ENCODE data around the gene CSF2RB.

CSF2RB gene

DNA sequence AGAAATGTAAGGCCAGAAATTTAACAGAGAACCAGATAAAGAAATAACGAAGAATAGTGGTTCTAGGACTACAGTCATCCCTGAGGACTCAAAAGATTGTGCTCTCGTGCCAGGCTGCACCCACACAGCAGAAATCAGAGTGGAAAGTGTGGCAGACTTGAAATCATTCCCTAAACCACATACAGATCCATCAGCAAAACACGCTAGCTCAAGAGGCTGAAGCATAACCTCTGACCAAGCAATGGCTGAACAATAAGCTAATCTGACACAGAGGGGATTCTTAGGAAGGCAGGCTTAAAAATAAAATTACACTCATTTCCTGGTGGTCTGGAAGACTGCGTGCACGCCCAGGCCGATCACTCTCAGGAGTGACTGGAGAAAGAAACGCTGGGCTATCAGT is 33.7 kb upstream of the CSF2RB start:
- Histone ChIP-seq H3K27me3 (ENCODE audit: insufficient read depth, poor library complexity, severe bottlenecking) (no peaks in the 10 kb centered on the region), H3K27ac (ENCODE audit: poor library complexity, severe bottlenecking) (no peak overlapping the region), H3K4me1 (ENCODE audit: insufficient read depth, poor library complexity, severe bottlenecking) (no peaks in the 10 kb centered on the region), H3K9me3 (ENCODE audit: severe bottlenecking) (peaks cover 5% of the 10 kb centered on the region), H3K36me3 (ENCODE audit: low read depth) (no peaks in the 10 kb centered on the region), H3K4me3 (ENCODE audit: severe bottlenecking) (no peak overlapping the region)
- ATAC-seq (ENCODE audit: low read depth) (no peak), DNase-seq (ENCODE audit: low spot score) (no peak)
- TF ChIP-seq, protein P1, sequence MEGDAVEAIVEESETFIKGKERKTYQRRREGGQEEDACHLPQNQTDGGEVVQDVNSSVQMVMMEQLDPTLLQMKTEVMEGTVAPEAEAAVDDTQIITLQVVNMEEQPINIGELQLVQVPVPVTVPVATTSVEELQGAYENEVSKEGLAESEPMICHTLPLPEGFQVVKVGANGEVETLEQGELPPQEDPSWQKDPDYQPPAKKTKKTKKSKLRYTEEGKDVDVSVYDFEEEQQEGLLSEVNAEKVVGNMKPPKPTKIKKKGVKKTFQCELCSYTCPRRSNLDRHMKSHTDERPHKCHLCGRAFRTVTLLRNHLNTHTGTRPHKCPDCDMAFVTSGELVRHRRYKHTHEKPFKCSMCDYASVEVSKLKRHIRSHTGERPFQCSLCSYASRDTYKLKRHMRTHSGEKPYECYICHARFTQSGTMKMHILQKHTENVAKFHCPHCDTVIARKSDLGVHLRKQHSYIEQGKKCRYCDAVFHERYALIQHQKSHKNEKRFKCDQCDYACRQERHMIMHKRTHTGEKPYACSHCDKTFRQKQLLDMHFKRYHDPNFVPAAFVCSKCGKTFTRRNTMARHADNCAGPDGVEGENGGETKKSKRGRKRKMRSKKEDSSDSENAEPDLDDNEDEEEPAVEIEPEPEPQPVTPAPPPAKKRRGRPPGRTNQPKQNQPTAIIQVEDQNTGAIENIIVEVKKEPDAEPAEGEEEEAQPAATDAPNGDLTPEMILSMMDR (IDR thresholded peaks at IDR 0.05; ENCODE audit: poor library complexity, severe bottlenecking), result no peak

DNA sequence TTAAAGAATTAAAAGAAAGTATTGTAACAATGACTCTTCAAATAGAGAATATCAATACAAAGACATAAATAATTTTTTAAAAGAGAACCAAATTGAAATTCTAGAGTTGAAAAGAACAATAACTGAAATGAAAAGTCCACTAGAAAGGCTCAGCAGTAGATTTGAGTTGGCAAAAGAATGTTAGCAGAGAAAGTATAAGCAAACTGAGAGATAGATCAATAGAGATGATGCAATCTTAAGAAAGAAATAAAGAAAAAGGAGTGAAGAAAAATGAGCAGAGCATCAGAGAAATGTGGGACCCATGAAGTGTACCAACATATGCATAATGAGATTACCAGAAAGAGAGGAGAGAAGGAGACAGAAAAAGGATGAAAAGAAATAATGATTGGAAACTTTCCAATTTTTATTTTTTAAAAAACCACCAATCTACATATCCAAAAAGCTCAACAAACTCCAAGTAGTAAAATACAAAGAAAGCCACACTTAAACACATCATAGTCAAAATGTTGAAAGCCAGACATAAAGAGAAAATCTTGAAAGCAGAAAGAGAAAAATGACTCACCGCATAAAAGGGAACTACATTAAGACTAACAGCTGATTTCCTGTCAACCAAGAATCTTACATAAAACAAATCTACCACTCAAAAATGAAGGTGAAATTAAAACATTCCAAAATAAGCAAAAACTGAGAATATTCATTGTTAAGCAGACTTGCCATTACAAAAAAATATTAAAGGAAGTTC is 31.8 kb upstream of the CSF2RB start:
- Histone ChIP-seq H3K36me3 (ENCODE audit: low read depth) (no peaks in the 10 kb centered on the region), H3K4me1 (ENCODE audit: insufficient read depth, poor library complexity, severe bottlenecking) (no peaks in the 10 kb centered on the region), H3K4me3 (ENCODE audit: severe bottlenecking) (no peak overlapping the region), H3K27ac (ENCODE audit: poor library complexity, severe bottlenecking) (no peak overlapping the region), H3K27me3 (ENCODE audit: insufficient read depth, poor library complexity, severe bottlenecking) (no peaks in the 10 kb centered on the region), H3K9me3 (ENCODE audit: severe bottlenecking) (peaks cover 5% of the 10 kb centered on the region)
- DNase-seq (ENCODE audit: low spot score), result no peak
- no peak for ATAC-seq (ENCODE audit: low read depth)
- TF ChIP-seq, protein P1 (IDR thresholded peaks at IDR 0.05; ENCODE audit: poor library complexity, severe bottlenecking), result no peak

DNA sequence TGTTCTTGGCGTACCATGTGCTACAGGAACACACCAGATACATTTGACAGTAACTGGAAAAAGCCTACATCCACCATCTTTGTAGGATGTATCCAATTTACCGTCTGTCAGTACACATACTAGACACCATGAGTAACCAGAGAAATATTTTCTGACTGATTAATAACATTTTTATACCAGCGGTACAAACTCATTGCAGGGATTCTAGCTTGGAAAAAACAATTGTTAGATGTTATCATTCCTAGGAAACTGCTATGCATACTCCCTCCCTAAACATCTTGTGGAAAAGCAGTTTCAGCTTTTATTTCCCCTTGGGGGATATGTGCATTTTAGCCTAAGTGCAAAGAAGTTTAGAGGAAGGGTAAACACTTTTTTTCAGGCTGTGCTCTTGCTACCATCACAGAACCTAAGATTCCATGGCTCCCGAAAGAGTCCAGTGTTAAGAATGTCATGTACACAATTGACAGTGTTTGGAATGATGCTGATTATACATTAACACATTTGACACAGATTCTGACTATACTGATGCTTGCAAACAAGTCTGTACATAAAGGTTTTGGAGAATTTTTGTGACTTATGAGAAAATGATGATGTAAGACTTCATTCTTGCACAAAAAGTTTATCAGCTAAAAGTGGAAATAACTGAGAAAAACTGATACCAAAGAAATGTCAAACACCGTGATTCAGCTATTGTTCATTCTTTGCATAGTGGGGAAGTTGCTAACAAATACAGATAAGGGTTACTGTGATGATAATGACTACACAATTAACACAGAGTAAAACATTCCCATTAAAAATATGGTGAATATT is 28.9 kb upstream of the CSF2RB start:
- Histone ChIP-seq H3K4me3 (ENCODE audit: severe bottlenecking) (no peak overlapping the region), H3K27me3 (ENCODE audit: insufficient read depth, poor library complexity, severe bottlenecking) (no peaks in the 10 kb centered on the region), H3K27ac (ENCODE audit: poor library complexity, severe bottlenecking) (no peak overlapping the region), H3K4me1 (ENCODE audit: insufficient read depth, poor library complexity, severe bottlenecking) (no peaks in the 10 kb centered on the region), H3K36me3 (ENCODE audit: low read depth) (no peaks in the 10 kb centered on the region), H3K9me3 (ENCODE audit: severe bottlenecking) (peaks cover 5% of the 10 kb centered on the region)
- TF ChIP-seq, protein P1 (IDR thresholded peaks at IDR 0.05; ENCODE audit: poor library complexity, severe bottlenecking), result no peak
- DNase-seq (ENCODE audit: low spot score), result no peak
- ATAC-seq (ENCODE audit: low read depth), result no peak

DNA sequence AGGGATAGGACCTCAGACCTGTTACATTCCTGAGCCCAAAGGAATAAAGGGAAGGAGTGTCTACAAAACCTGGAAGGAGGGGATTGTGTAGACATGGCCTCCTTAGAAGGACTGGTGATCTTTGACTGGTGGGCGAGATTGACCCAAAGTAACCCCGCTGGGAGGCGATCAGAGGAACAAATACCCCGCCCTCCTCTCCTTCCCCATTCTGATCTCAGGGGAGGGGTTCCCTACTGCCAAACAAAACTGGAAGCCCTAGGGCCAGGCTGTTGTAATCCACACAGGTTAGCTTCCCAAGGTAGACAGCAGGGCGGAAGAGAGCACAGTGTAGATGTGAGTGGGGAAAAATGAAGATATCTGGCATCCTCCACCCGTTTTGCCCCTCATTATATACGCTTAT is 28.0 kb upstream of the CSF2RB start:
- no peak for DNase-seq (ENCODE audit: low spot score)
- Histone ChIP-seq H3K27me3 (ENCODE audit: insufficient read depth, poor library complexity, severe bottlenecking) (no peaks in the 10 kb centered on the region), H3K4me3 (ENCODE audit: severe bottlenecking) (no peak overlapping the region), H3K9me3 (ENCODE audit: severe bottlenecking) (peaks cover 5% of the 10 kb centered on the region), H3K27ac (ENCODE audit: poor library complexity, severe bottlenecking) (no peak overlapping the region), H3K36me3 (ENCODE audit: low read depth) (no peaks in the 10 kb centered on the region), H3K4me1 (ENCODE audit: insufficient read depth, poor library complexity, severe bottlenecking) (no peaks in the 10 kb centered on the region)
- no peak for ATAC-seq (ENCODE audit: low read depth)
- TF ChIP-seq, protein P1 (IDR thresholded peaks at IDR 0.05; ENCODE audit: poor library complexity, severe bottlenecking), result no peak
